RWPE1 (cell line): ENCODE results near the gene ZNF202.
"Not testable (repeated sequence)": the region's sequence is repeated elsewhere in the genome, so short reads cannot be mapped to it uniquely, and the experiment has no call there.

ENCODE experiments used
- CTCF ChIA-PET: fragments of 350-600 bp; sonication (Branson Sonifier 250); formaldehyde crosslinking; extraction: SDS; loops from one replicate; lab custom pipeline; 2021; lab: Yijun Ruan, JAX
- POLR2A ChIA-PET: fragments of 400-600 bp; formaldehyde crosslinking; extraction: SDS; loops from one replicate; lab custom pipeline; 2020; ENCODE audit warnings: antibody characterized with exemption; ENCODE audit not compliant: low non-redundant PET; lab: Yijun Ruan, JAX
- DNase-seq: peaks from one replicate; pipeline ENCODE4 v3.0.0; 2012; ENCODE audit warnings: low spot score
- H3K27ac ChIP-seq: fragments of 450-650 bp; 2 replicates; pipeline ENCODE4 v1.5.1; 2017
- TF ChIP-seq, protein P1 (sequence below): fragments of 450-650 bp; conservative IDR thresholded peaks from 2 replicates; pipeline ENCODE4 v1.5.1; 2017; ENCODE audit warnings: low read depth, mild to moderate bottlenecking

ZNF202 gene

DNA sequence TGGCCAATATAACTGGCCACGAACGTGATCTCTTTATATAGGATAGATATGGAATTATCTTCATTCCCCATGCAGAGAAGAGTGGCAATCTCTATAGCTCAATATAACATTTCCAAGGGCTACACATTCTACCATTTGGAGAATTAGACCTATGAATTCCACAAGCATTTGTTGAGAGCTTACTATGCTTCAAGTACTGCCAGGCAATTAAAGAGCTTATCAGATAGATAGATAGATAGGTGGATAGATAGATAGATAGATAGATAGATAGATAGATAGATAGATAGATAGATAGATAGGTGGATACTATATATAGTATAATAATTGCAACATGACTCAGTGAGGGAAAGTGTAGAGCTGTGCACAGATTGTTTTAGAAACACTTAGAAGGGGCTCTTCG is 14.4 kb upstream of the ZNF202 start:
- ChIA-PET CTCF (interaction anchor here (0.6 to 0.7 kb wide), 2 partner anchors 316 to 1760 kb away, joined by 3 to 5 read pairs; no protein-coding TSS in a partner anchor), POLR2A (no interaction called here)
- TF ChIP-seq, protein P1, sequence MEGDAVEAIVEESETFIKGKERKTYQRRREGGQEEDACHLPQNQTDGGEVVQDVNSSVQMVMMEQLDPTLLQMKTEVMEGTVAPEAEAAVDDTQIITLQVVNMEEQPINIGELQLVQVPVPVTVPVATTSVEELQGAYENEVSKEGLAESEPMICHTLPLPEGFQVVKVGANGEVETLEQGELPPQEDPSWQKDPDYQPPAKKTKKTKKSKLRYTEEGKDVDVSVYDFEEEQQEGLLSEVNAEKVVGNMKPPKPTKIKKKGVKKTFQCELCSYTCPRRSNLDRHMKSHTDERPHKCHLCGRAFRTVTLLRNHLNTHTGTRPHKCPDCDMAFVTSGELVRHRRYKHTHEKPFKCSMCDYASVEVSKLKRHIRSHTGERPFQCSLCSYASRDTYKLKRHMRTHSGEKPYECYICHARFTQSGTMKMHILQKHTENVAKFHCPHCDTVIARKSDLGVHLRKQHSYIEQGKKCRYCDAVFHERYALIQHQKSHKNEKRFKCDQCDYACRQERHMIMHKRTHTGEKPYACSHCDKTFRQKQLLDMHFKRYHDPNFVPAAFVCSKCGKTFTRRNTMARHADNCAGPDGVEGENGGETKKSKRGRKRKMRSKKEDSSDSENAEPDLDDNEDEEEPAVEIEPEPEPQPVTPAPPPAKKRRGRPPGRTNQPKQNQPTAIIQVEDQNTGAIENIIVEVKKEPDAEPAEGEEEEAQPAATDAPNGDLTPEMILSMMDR: no peak
- H3K27ac ChIP-seq: no peak overlapping the region
- no peak for DNase-seq

DNA sequence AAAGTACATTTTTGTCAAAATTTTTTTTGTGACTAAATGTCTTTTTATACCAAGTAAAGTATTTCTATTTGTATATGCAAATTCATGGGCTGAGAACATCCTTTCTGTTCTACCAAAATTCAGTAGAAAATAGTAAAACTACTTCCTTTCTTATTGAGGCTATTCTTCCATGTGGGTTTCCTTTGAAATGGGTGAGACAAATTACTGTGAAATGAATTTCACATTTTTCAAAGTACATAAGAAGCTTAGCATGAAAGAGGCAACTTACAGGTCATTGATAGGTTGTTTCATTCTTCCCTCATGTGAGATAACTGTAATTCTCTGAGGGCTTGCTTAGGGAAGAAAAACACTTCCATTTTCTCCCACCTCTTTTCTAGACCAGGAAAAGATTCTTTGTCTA is 13.9 kb upstream of the ZNF202 start:
- TF ChIP-seq, protein P1: no peak
- DNase-seq: no peak
- POLR2A ChIA-PET: no interaction called here
- no peak overlapping the region for H3K27ac ChIP-seq
- CTCF ChIA-PET: interaction anchor here (0.6 to 0.7 kb wide), 2 partner anchors 316 to 1761 kb away, joined by 3 to 5 read pairs; no protein-coding TSS in a partner anchor

DNA sequence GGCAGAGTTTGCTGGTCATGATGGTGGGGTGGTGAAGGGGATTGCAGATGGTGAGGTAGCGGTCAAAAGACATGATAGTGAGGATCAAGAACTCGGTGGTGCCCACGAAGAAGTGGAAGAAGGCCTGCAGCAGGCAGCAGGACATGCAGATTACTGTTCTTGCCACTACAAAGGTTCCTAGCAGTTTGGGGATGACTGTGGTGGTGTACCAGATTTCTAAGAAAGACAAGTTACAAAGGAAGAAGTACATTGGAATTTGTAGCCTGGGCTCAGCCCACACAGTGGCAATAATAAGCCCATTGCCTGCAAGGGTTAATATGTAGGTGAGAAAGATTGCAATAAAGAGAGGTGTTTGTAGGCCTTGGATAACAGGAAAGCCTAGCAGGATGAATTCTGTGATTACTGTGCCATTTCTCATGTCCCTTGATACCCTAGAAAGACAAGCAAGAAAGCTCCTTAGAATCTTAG is 12.7 kb upstream of the ZNF202 start, which contains the start of gene OR6X1:
TSS of gene OR6X1 (minus strand) at position 418 of the 468 bp plus-strand sequence. CDS start at position 418, 0 bp downstream.
- no peak for DNase-seq
- H3K27ac ChIP-seq: no peak within 1 kb of the TSS
- TF ChIP-seq, protein P1: no peak
- POLR2A ChIA-PET: no interaction called here
- CTCF ChIA-PET: no interaction called here

DNA sequence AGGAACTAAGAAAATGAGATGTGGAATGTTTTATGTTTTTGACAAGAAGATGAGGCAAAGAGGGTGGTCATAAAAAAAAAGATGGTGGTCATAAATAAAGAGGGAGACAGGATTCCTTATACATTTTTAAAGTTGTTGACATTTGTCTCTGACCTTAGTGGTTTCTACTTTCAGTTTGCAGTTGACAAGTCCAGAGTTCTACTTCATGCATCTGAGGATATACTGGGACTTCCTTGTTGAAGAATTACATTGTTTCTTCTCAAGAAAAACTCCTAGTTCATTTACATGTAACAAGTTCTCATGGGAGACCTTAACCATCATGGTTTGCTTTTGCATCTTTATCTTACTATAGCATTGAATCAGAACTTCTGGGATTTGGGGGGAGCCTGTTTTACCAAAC is 11.7 kb upstream of the ZNF202 start:
- no peak for DNase-seq
- POLR2A ChIA-PET: no interaction called here
- TF ChIP-seq, protein P1: no peak
- CTCF ChIA-PET: no interaction called here
- H3K27ac ChIP-seq: no peak overlapping the region

DNA sequence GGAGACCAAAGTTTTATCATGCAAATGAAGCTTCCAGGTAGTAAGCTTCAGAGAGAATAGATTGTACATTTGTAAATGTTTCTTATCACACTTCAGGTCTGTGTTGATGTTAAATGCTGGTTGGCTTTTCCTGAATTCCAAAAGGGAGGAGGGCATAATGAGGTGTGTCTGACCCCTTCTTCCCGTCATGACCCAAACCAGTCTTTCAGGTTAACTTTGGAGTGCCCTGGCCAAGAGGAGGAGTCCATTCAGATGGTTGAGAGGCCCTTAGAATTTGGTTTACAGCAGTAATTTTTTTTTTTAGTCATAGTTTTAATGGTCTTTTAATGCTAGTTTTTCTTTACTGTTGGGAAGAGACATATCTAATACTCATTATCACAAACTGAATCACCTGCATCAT is 10.3 kb upstream of the ZNF202 start:
- ChIA-PET POLR2A (no interaction called here), CTCF (interaction anchor here (0.7 kb wide), 1 partner anchor 12 kb away, joined by 4 read pairs; no protein-coding TSS in a partner anchor)
- TF ChIP-seq, protein P1: no peak
- no peak overlapping the region for H3K27ac ChIP-seq
- DNase-seq: no peak

DNA sequence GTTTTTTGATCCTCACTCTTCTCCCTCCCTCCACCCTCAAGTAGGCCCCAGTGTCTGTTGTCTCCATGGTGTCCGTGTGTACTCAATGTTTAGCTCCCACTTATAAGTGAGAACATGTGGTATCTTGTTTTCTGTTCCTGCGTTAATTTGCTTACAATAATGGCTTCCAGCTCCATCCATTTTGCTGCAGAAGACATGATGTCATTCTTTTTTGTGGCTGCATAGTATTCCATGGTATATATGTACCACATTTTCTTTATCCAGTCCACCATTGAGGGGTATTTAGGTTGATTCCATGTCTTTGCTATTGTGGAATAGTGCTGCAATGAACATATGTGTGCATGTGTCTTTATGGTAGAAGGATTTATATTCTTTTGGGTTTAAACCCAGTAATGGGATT is 6.9 kb upstream of the ZNF202 start:
- DNase-seq, POLR2A ChIA-PET, CTCF ChIA-PET, H3K27ac ChIP-seq: not testable (repeated sequence)

DNA sequence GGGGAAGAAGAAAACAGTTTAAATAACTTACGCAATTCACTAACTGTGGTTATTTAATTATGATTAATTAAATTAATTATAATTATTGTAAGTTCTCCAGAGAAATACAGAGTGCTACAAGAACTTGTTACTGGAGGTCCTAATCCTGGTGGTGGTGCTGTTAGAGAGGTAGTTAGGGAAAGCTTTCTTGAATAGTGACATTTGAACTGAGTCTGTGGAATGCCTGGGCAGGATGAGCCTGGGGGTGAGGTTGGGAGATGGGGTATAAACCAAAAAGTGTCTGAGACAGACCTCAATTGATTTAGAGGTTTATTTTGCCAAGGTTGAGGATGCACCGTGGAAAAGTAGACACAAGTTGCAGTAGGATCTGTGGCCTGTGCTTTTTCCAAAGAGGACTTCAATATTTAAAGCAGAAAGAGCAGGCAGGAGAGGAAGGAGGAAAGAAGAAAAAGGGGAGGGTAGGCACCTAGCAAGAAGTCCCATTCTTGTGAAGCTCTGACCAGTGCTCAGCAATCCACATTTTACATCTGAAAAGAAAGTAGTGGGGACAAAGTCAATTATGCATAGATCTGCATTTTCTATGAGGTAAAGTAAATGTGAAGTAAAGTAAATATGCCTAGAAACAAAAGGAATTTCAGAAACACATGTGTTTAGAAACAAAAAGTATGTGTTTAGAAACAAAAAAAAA is 4.4 kb upstream of the ZNF202 start:
- ChIA-PET CTCF (no interaction called here), POLR2A (no interaction called here)
- H3K27ac ChIP-seq: no peak overlapping the region
- TF ChIP-seq, protein P1: no peak
- no peak for DNase-seq
